ENCODE results near the gene ERCC6L2.

Gene ERCC6L2

GRCh38 chr9:95862343-95862742 is 13.1 kb upstream of the ERCC6L2 start:
- no peak for DNase-seq (ENCODE audit: low read depth)
- no peak for TF ChIP-seq CTCF (IDR thresholded peaks at IDR 0.05; ENCODE audit: low read length, missing control alignments)

GRCh38 chr9:95864852-95865580 is 10.5 kb upstream of the ERCC6L2 start:
- H3K4me3 ChIP-seq (replicated peaks; ENCODE audit: low read depth, low read length), result no peak overlapping the region
- no peak for TF ChIP-seq CTCF (IDR thresholded peaks at IDR 0.05; ENCODE audit: low read length, missing control alignments)
- DNase-seq (ENCODE audit: low read depth), result no peak

More at GRCh38 chr9:95862343-95862742, 13.1 kb upstream of the ERCC6L2 start:
- H3K4me3 ChIP-seq (replicated peaks; ENCODE audit: low read depth, low read length), result no peak overlapping the region

- no peak for DNase-seq (ENCODE audit: low read depth)
- no peak overlapping the region for H3K4me3 ChIP-seq (replicated peaks; ENCODE audit: low read depth, low read length)
- TF ChIP-seq CTCF (IDR thresholded peaks at IDR 0.05; ENCODE audit: low read length, missing control alignments), result no peak
These were observed 5.1 kb upstream of the ERCC6L2 start for GRCh38 chr9:95870352-95870751.

- no peak for TF ChIP-seq CTCF (IDR thresholded peaks at IDR 0.05; ENCODE audit: low read length, missing control alignments)
- no peak overlapping the region for H3K4me3 ChIP-seq (replicated peaks; ENCODE audit: low read depth, low read length)
- no peak for DNase-seq (ENCODE audit: low read depth)
These were observed 4.6 kb upstream of the ERCC6L2 start for GRCh38 chr9:95870906-95871305.

- no peak for TF ChIP-seq CTCF (IDR thresholded peaks at IDR 0.05; ENCODE audit: low read length, missing control alignments)
- peak; percentile 15 for DNase-seq (ENCODE audit: low read depth)
- no peak overlapping the region for H3K4me3 ChIP-seq (replicated peaks; ENCODE audit: low read depth, low read length)
These were observed 1.0 kb upstream of the ERCC6L2 start for GRCh38 chr9:95874303-95874988.

GRCh38 chr9:95874989-95875304 is 544 bp upstream of the ERCC6L2 start:
- no peak for TF ChIP-seq CTCF (IDR thresholded peaks at IDR 0.05; ENCODE audit: low read length, missing control alignments)
- peak; percentile 43 for DNase-seq (ENCODE audit: low read depth)
- H3K4me3 ChIP-seq (replicated peaks; ENCODE audit: low read depth, low read length), result no peak overlapping the region

- TF ChIP-seq CTCF (IDR thresholded peaks at IDR 0.05; ENCODE audit: low read length, missing control alignments), result no peak
- no peak overlapping the region for H3K4me3 ChIP-seq (replicated peaks; ENCODE audit: low read depth, low read length)
- no peak for DNase-seq (ENCODE audit: low read depth)
These were observed 600 bp downstream of the ERCC6L2 start for GRCh38 chr9:95876138-95876444.

Measured in fibroblast of pulmonary artery (primary cell).